Suprapubic skin (tissue), 4 donors: Measurements from ENCODE around the gene ELL. TPM values are rescaled to one million over a fixed set of nuclear protein-coding genes. Genes with fewer than 3 reads are reported as not detected.

Experiments
- DNase-seq, 2 donors: peaks; one replicate each; pipeline ENCODE4 v3.0.0-alpha.2; 2019; ENCODE audit warnings: low spot score in 2 of 2
- H3K27ac ChIP-seq: fragments of 200-600 bp; sonication (generic); one replicate; pipeline ENCODE4 v1.5.1; 2019
- H3K27me3 ChIP-seq: fragments of 200-600 bp; sonication (generic); one replicate; pipeline ENCODE4 v1.5.1; 2019
- H3K36me3 ChIP-seq: fragments of 200-600 bp; sonication (generic); one replicate; pipeline ENCODE4 v1.5.1; 2019
- H3K4me1 ChIP-seq: fragments of 200-600 bp; sonication (generic); one replicate; pipeline ENCODE4 v1.5.1; 2019
- H3K4me3 ChIP-seq: fragments of 200-600 bp; sonication (generic); one replicate; pipeline ENCODE4 v1.5.1; 2019; ENCODE audit warnings: mild to moderate bottlenecking
- H3K9me3 ChIP-seq: fragments of 200-600 bp; sonication (generic); one replicate; pipeline ENCODE4 v1.5.1; 2019
- CTCF ChIP-seq, 2 donors: fragments of 200-600 bp in 1 of 2; fragments of 450-650 bp in 1 of 2; sonication (generic) in 1 of 2; IDR thresholded peaks; one replicate each; pipeline ENCODE4 v1.5.1; 2016 to 2019; ENCODE audit warnings: antibody characterized with exemption in 2 of 2, mild to moderate bottlenecking in 1 of 2, moderate library complexity in 1 of 2
- EP300 ChIP-seq: sonication (generic); formaldehyde crosslinking; IDR thresholded peaks from one replicate; pipeline ENCODE4 v1.6.1; 2017; ENCODE audit warnings: antibody characterized with exemption
- POLR2A ChIP-seq, 2 donors: fragments of 450-650 bp; IDR thresholded peaks; one replicate each; pipeline ENCODE4 v1.6.1; 2017; ENCODE audit warnings: antibody characterized with exemption in 2 of 2, mild to moderate bottlenecking in 2 of 2, moderate library complexity in 2 of 2
- POLR2AphosphoS5 ChIP-seq, 3 donors: sonication (generic); formaldehyde crosslinking; IDR thresholded peaks; one replicate each; pipeline ENCODE4 v1.6.1; 2017; ENCODE audit warnings: antibody characterized with exemption in 3 of 3
- WGBS: methylation state at CpG from one replicate; pipeline ENCODE4 v1.1.5; 2018; 5-methylcytosine and 5-hydroxymethylcytosine counted together
- total RNA-seq, 4 donors: library from RNA; depleted of rRNA; stranded (reverse); fragments of >200 nt; gene quantifications; one replicate each; pipeline ENCODE4 v1.1.0, GENCODE V29; 2016

Gene ELL
- total RNA-seq, 4 donors from 2014 or later: 27.0 to 59.5 (median 36.9) TPM

DNA sequence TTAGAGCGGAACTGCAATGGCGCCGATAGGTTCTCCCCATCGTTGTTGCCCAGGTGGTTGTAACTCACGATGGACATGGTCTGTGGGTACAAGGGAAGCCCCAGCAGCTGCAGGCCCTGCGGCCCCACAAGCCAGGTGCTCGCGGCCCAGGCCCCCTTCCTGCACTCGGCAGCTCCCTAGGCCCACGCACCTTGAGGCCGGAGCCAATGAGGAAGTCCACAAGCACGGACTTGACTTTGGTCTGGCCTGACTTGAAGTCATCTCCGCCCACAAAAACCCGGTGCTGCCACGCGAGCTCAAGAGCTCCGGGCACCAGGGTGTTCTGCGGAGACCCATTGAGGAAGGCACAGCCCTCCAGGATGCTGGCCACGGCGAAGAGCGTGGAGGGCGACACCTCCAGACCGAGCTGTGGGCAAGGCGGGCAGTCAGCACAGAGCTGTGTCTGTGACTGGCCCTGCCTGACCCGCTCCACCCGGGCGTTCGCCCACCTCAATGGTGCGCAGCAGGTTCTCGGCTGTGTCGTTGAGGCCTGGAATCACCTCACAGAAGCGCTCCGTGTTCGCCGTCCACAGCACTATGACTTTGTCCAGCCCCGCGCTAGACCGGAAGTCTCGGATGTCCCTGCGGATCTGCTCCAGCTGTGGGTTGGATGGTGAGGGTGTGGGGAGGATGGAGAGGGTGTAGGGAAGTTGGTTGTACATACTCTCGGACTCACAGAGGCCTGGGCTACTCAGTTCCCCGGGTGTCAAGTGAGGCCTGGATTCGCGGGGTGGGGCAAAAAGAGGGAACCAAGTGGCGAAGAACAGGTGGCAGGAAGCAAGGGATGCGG lies 85.8 kb downstream of the ELL start:
- peak overlapping the region; percentile 54 for H3K4me3 ChIP-seq
- peaks cover 57% of the 10 kb centered on the region for H3K4me1 ChIP-seq
- TF ChIP-seq EP300 (no peak), POLR2A (IDR thresholded peaks at IDR 0.05) (no peak), CTCF (IDR thresholded peaks at IDR 0.05) (no peak), POLR2AphosphoS5 (IDR thresholded peaks at IDR 0.05) (no peak)
- DNase-seq: no peak
- H3K9me3 ChIP-seq: no peaks in the 10 kb centered on the region
- no peaks in the 10 kb centered on the region for H3K27me3 ChIP-seq
- WGBS: 74% methylated on average over 28 of the region's 46 CpGs
- H3K36me3 ChIP-seq: no peaks in the 10 kb centered on the region
- no peak overlapping the region for H3K27ac ChIP-seq

DNA sequence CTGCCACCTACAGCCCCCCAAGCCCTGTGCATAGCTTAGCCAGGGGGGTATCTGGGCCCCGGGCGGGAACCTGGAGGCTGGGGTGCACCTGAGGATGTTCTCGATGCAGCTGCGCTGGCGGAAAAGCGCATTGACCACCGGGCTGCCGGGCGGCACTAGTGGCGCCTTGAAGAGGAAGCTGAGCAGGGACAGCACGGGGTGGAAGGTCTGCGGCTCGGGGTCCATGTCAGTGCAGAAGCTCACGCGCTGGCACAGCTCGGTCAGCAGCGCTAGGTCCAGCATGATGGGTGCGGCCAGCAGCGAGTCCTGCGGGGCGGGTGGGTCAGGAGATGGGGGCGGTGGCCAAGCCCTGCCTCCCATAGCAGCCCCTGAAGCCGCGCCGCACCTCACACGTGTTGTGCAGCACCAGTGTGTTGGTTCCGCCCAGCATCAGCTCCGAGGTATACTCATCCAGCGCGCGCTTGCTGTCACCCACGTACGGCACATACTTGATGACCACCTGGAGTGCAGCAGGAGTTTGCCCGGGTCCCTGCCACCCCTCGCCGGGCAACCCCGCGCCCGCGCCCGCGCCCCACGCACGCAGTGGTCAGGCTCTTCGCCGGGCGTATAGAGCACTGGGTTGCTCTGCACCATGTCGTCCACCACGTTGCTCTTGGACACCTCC lies 86.6 kb downstream of the ELL start:
- H3K27ac ChIP-seq: no peak overlapping the region

GRCh38 chr19:18434411-18435175 lies 87.3 kb downstream of the ELL start:
- Histone ChIP-seq H3K9me3 (no peaks in the 10 kb centered on the region), H3K27me3 (no peaks in the 10 kb centered on the region), H3K36me3 (no peaks in the 10 kb centered on the region), H3K4me3 (peak overlapping the region; percentile 49), H3K27ac (no peak overlapping the region), H3K4me1 (peaks cover 56% of the 10 kb centered on the region)
- TF ChIP-seq CTCF (IDR thresholded peaks at IDR 0.05): no peak
- TF ChIP-seq EP300: no peak
- no peak for TF ChIP-seq POLR2A (IDR thresholded peaks at IDR 0.05)
- no peak for TF ChIP-seq POLR2AphosphoS5 (IDR thresholded peaks at IDR 0.05)
- WGBS: 84% methylated on average over 19 of the region's 21 CpGs
- DNase-seq: no peak

More for the DNA sequence above, 86.6 kb downstream of the ELL start:
- 94% methylated on average over 48 of the region's 49 CpGs for WGBS
- Histone ChIP-seq H3K4me1 (peaks cover 57% of the 10 kb centered on the region), H3K4me3 (no peak overlapping the region), H3K27me3 (no peaks in the 10 kb centered on the region), H3K36me3 (no peaks in the 10 kb centered on the region), H3K9me3 (no peaks in the 10 kb centered on the region)
- DNase-seq: no peak
- no peak for TF ChIP-seq POLR2AphosphoS5 (IDR thresholded peaks at IDR 0.05)
- no peak for TF ChIP-seq EP300
- no peak for TF ChIP-seq POLR2A (IDR thresholded peaks at IDR 0.05)

GRCh38 chr19:18433735-18434398 lies 88.0 kb downstream of the ELL start:
- peak overlapping the region; percentile 49 for H3K4me3 ChIP-seq
- TF ChIP-seq EP300: no peak
- no peak for TF ChIP-seq CTCF (IDR thresholded peaks at IDR 0.05)
- no peak for TF ChIP-seq POLR2AphosphoS5 (IDR thresholded peaks at IDR 0.05)
- no peak for TF ChIP-seq POLR2A (IDR thresholded peaks at IDR 0.05)
- no peaks in the 10 kb centered on the region for H3K9me3 ChIP-seq
- H3K4me1 ChIP-seq: peaks cover 56% of the 10 kb centered on the region
- no peaks in the 10 kb centered on the region for H3K27me3 ChIP-seq
- no peaks in the 10 kb centered on the region for H3K36me3 ChIP-seq
- DNase-seq: no peak
- 32% methylated on average over 21 of the region's 60 CpGs for WGBS
- H3K27ac ChIP-seq: no peak overlapping the region

DNA sequence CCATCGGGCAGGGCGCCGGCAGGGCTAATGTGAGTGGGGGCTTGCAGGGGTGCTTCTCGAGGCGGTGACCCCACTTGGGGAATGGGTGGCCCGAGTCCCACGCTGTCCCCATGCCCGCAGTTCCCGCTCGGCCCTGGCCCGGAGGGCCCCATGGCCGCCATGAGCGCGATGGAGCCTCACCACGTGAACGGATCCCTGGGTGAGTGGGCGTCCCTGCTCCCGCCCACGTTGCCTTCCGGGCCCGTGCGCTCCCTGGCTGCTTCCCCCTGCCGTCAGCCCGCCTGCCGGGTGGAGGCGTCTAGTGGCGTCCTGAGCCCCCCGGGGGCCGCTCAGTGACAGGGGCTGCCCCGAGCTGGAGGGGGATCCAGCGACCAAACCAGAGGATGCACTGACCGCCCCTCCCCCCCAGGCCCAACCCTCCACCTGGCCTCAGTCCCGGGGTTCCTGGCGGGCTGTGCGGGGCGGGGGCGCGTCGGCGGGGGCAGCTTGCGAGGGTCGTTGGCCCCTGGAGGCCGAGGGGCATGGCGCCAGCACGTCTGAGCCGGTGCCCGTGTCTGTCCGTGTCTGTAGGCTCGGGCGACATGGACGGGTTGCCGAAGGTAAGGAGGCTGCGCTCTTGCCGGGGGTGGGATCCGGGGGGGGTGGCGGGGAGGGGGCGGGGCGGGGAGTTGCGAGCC lies 88.7 kb downstream of the ELL start:
- no peaks in the 10 kb centered on the region for H3K36me3 ChIP-seq
- no peaks in the 10 kb centered on the region for H3K9me3 ChIP-seq
- H3K4me1 ChIP-seq: peaks cover 56% of the 10 kb centered on the region
- no peak overlapping the region for H3K27ac ChIP-seq
- TF ChIP-seq EP300 (no peak), CTCF (IDR thresholded peaks at IDR 0.05) (no peak), POLR2AphosphoS5 (IDR thresholded peaks at IDR 0.05) (no peak), POLR2A (IDR thresholded peaks at IDR 0.05) (no peak)
- peak in 1 of 2 donors; percentile 73 for DNase-seq
- peak overlapping the region; percentile 49 for H3K4me3 ChIP-seq
- no peaks in the 10 kb centered on the region for H3K27me3 ChIP-seq
- 9% methylated on average over 28 of the region's 59 CpGs for WGBS
